Fibroblast of mammary gland (primary cell): ENCODE measurements around the gene LRFN2.

Source experiments
- DNase-seq: peaks from one replicate; pipeline ENCODE4 v3.0.0-alpha.2; 2010; ENCODE audit warnings: low read depth
- H3K4me3 ChIP-seq: 2 replicates; pipeline ENCODE4 v1.5.1; 2011; ENCODE audit warnings: low read depth, mild to moderate bottlenecking, low read length, moderate library complexity; ENCODE audit not compliant: control insufficient read depth
- CTCF ChIP-seq: conservative IDR thresholded peaks from 2 replicates; pipeline ENCODE4 v1.5.1; 2011; ENCODE audit warnings: low read depth, low read length, inconsistent platforms; ENCODE audit not compliant: control insufficient read depth, insufficient read depth

Gene LRFN2

DNA sequence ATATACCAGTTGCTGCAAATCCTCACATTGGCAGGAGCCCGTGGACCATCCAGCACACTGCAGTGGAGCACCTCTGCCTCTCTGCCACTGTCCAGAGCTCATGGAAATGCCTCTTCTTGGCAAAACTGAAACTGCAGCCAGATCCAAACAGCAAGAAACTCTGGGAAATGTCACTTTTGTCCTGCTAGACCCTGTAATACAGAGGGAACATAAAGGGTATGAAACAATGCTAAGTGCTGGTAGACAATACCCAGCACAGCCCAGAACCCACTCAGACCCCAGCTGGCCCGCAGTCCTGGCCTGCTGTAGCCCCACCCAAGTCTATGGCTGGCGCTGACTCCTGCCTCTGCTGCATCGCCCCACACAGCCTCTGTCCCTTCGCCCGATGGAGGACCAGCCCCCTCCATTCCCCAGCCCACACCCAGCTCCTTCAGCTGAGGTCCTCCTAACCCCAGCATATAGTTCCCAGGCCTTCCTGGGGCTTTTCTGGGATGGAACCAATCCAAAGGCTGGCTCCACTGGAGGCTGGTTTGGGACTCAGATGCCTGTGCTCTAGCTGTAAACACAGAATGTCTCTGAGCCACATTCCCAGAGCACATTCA is 242.5 kb downstream of the LRFN2 start:
- DNase-seq, result no peak
- no peak for TF ChIP-seq CTCF
- no peak overlapping the region for H3K4me3 ChIP-seq

DNA sequence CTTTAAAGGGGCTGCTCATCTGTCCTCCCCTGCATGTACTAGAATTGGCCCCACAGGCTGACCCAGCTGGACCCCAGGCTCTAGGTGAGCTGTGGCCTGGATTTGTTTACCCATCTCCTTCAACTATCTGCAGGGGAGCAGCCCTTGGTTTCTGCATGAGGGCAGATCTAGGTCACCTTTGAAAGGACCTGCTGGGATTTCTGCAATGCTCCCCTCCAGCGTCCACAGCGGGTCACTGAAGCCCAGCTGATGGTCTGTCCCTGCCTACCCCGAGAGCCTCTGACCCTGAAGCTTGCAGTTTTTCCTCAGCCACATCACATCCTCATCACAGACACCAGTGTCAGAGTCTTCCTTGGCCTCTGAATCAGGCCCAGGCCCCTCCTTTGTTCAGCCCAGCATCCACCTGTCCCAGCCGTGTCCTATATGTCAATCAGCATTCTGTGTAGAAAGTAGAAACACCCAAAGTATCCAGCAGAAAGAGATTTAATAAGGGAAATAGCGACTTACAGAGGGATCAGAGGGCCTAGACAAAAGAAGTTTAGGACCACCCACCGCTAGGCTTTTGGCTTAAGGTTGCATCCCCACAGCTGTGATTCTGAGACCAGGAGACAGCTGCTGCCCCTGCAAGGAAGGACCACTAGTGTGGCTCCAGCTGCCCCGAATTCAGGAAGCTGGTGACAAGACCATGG is 243.1 kb downstream of the LRFN2 start:
- no peak overlapping the region for H3K4me3 ChIP-seq
- TF ChIP-seq CTCF, result no peak
- DNase-seq, result no peak

DNA sequence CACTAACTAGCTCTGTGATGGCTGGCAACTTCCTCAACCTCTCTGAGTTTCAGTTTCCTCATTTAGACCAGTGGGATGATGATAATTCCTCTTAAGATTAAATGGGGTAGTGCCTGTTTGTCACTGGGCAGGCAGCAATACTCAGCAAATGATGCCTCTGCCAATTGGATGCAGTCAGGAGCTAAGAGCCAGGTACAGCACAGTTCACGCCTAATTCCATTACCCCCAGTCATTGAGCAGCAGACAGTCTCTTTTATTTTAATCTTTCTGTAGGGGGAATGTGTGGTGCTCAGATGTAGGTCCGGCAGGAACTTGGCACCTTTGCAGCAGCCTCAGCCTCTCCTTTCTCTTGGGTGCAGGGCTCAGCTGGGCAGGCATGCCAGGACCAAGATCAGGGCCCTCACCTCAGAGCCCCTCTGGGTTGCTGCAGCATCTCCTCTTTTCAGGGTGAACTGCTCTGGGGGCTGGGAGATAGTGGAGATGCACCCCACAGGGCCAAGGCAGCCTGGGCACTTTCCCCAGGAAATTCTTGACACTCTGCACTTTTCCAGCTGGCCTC is 243.8 kb downstream of the LRFN2 start:
- H3K4me3 ChIP-seq, result no peak overlapping the region
- no peak for TF ChIP-seq CTCF
- DNase-seq, result no peak

- H3K4me3 ChIP-seq, result no peak overlapping the region
- TF ChIP-seq CTCF, result no peak
- no peak for DNase-seq
These were observed 244.4 kb downstream of the LRFN2 start for GRCh38 chr6:40342723-40343122.

DNA sequence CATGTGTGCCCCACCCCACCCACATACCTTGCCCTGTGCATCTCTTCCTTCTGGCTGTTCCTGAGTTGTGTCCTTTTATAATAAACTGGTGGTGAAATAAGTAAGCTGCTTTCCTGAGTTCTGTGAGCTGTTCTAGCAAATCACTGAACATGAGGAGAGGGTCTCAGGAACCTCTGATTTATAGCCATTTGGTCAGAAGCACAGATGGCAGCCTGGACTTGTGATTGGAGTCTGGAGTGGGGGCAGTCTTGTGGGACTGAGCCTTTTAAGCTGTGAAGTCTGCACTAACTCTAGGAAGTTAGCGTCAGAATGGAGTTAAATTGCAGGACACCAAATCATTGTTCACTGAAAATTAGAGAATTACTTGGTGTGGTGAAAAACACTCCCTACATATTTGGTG is 245.4 kb downstream of the LRFN2 start:
- no peak for DNase-seq
- TF ChIP-seq CTCF, result no peak
- H3K4me3 ChIP-seq, result no peak overlapping the region
